ENCODE results near the gene TEX13D. TPM values are rescaled to one million over a fixed set of nuclear protein-coding genes. Genes with fewer than 3 reads are reported as not detected.

The TEX13D gene
- total RNA-seq (2022; extraction: Qiagen RNA extraction): not detected in 5 replicates

DNA sequence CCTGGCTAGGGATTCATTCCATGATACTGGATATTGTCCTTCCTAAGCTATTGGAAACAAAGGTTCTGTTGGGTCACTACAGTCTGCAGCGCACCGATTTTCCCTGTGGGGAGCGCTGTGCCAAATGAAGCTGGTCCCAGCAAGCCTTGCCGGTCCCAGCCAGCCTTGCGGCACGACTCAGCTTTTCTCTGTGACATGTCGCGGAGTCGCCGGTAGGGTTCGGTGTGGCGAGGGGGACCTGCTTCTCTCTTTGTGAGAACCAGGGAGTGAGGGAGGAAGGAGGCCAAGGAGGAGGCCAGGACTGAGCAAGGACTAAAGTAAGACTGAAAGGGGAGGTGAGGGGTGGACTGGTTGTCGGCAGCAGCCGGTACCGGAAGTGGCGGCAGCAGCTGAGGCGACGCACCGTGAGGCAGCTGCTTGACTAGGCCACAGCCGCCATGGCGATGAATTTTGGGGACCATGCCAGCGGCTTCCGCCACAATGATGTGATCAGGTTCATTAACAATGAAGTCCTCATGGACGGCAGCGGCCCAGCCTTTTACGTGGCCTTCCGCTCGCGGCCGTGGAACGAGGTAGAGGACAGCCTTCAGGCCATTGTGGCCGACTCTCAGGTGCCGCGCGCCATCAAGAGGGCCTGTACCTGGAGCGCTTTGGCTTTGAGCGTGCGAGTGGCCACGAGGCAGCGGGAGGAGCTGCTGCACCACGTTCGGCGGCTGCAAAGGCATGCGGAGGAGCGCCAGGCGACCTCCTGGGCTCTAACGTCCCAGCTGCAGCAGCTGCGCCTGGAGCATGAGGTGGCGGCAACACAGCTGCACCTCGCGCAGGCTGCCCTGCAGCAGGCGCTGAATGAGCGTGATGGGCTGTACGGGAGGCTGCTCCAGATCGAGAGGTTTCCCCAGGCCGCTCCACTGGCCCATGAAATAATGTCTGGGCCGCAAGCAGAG, at the start of gene TEX13D:
TEX13D (plus strand) TSS at position 180 of the 944 bp plus-strand sequence; CDS start at position 438, 258 bp downstream.

DNA sequence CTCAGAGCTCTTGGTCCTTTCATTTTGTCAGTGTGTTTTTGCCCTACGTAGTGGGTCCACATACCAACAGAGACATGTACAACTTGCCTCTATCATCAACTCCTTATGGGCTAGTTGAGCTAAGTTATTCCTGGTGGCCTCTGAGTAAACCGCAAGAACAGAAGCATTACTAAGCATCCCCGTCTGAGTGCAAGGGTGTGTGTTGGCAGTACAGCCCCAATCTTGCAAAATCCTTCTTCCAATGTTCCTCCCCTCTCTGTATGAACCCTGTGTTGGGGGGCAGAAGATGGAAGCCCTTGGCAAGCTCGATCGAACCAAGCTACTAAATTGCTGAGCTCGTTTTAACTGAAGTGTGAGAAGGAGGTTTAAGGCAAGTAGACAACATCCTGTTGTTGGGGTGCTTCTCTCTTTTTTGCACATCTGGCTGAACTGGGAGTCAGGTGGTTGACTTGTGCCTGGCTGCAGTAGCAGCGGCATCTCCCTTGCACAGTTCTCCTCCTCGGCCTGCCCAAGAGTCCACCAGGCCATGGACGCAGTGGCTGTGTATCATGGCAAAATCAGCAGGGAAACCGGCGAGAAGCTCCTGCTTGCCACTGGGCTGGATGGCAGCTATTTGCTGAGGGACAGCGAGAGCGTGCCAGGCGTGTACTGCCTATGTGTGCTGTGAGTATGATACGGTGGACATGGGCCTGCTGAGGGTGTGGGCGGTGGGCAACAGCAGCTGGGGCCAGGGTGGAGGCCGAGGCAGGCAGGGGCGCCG, 13.8 kb downstream of the TEX13D start, which contains the start of gene SH2D1A:
SH2D1A (plus strand) TSS at position 447 of the 760 bp plus-strand sequence; CDS start at position 527, 80 bp downstream.

Other genes with a start within 250 kb of the TEX13D start
- not detected in 5 replicates for gene SH2D1A, start 13.9 kb downstream of the TEX13D start, total RNA-seq (2022; extraction: Qiagen RNA extraction)